Endometrial microvascular endothelial cells (primary cell): ENCODE measurements around the gene F5. TPM values are rescaled to one million over a fixed set of nuclear protein-coding genes. Genes with fewer than 3 reads are reported as not detected.
"Not testable (repeated sequence)": the region's sequence is repeated elsewhere in the genome, so short reads cannot be mapped to it uniquely, and the experiment has no call there.

Source experiments
- in situ Hi-C: cut with HindIII; loops from 2 replicates; pipeline ENCODE4 v1.10.0; 2017; ENCODE audit warnings: low sequenced_read_pairs, low pct_unique_long_range_greater_than_20kb; ENCODE audit errors: inconsistent ontology term
- total RNA-seq: library from RNA; depleted of rRNA; stranded (reverse); fragments of >200 nt; gene quantifications from one replicate; pipeline ENCODE4 v1.2.3, GENCODE V29; 2015; ENCODE audit errors: inconsistent ontology term

F5 gene
- total RNA-seq, 1 donor from 2014 or later = not detected

DNA sequence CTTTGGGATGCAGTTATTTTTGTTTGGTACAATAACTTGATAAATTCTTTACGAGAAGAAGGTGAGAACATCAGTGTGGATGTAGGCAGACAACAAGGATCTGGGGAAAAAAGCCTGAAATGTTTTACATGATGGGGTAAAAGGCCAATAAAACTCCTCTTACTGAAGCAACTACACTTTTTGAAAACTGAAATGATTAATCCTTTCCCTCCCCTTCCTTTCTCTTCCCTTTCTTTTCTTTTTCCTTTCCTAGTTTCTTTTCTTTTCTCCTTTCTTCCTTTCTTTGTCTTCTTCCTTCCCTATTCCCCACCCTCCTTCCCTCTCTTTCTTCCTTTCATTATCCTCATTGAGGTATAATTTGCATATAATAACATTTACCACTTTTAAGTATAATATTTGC, 24.6 kb downstream of the F5 start:
- in situ Hi-C loops = no loop called here

DNA sequence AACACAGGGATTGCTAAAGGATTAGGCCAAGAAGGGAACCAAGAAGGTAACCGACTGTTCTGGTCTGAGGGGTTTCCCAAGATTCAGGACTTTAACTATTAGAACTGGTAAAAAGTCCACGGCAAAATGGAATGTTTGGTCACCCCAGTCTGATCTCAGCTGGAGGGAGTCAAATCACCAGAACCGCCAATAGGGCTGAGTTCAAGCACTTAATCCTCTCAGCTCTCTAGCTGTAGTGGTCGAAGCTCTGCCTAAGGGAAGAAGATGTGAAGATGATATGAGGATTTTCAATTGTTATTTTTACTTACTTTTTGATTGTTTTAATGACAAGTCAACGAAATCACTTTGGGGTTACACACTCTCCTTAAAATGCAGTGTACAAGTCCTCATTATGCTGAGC, 29.1 kb downstream of the F5 start:
- in situ Hi-C loops = no loop called here

DNA sequence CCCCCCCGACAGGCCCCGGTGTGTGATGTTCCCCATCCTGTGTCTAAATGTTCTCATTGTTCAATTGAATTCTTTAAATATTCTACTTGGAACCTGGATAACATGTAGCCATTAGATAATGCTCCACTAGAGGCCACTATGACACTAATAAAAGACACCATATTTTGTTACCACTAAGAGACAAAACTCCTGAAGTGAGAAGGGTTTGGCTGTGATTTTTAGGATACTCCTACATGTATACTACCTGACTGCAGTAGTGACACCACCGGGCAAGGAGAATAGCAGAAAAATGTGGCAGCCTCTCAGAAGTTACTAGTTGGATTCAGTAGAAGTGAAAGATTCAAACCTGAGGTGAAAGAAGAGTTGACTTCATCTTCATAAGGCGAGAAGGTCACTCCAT, 36.0 kb downstream of the F5 start:
- in situ Hi-C loops = no loop called here

DNA sequence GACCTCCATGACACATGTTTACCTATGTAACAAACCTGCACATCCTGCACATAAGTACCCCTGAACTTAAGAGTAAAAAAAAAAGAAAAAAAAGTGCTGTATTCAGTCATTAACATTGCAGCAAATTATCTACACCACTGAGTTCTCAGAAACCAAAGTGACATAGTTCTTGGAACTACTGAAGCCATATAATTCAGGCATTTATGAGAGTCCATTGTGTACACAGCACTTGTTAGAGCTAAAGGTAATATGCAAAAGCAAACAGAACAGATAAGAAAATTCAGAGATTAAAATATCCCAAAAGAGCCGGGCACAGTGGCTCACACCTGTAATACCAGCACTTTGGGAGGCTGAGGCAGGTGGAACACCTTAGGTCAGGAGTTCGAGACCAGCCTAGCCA, 38.0 kb downstream of the F5 start:
- in situ Hi-C loops = no loop called here

DNA sequence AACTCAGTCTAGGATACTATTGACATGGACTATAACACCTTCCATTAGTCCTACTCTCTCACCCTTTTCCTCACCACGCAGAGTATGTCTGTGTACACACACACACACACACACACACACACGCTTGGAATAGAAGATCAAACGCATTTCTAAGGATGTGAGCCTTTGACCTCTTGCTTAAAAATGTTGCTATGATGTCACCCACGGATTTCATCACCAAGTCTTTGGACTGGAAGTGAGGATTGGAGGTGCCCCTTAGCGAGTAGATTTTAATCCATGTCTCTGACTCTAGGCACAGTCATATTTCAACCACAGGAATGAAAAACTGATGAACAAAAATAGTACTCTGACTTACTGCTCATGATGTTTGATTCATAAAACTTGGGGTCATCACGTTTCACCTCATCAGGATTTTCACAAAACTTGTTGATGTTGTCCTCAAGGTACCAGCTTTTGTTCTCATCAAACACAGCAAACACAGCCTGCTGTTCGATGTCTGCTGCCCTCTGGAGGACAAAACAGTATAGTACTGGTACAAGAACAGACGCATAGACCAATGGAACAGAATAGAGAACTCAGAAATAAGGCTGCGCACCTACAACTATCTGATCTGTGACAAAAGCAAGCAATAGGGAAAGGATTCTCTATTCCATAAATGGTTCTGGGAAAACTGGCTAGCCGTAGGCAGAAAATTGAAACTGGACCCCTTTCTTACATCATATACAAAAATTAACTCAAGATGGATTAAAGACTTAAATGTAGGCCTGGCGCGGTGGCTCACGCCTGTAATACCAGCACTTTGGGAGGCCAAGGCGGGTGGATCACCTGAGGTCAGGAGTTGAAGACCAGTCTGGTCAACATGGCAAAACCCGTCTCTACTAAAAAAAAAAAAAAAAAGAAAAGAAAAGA, 39.9 kb downstream of the F5 start:
- in situ Hi-C loops = no loop called here

DNA sequence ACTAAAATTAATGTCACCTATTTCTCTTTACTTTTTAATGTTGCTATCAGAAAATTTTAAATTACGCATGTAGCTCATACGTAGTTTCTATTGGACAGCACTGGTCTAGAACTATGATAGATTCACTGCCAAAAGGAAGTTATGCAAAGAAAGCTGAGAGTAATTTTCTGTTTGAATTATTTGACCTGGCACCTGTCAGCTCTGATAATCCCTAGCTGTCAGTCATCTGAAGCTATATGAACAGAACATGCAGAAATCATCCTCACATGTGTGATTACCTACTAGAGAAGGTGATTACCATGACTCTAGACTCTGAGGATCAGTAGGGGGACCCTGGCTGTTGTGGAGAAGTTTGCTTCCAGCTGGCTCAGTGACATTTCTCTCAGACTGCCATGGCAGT, 40.8 kb downstream of the F5 start:
- in situ Hi-C loops = no loop called here

DNA sequence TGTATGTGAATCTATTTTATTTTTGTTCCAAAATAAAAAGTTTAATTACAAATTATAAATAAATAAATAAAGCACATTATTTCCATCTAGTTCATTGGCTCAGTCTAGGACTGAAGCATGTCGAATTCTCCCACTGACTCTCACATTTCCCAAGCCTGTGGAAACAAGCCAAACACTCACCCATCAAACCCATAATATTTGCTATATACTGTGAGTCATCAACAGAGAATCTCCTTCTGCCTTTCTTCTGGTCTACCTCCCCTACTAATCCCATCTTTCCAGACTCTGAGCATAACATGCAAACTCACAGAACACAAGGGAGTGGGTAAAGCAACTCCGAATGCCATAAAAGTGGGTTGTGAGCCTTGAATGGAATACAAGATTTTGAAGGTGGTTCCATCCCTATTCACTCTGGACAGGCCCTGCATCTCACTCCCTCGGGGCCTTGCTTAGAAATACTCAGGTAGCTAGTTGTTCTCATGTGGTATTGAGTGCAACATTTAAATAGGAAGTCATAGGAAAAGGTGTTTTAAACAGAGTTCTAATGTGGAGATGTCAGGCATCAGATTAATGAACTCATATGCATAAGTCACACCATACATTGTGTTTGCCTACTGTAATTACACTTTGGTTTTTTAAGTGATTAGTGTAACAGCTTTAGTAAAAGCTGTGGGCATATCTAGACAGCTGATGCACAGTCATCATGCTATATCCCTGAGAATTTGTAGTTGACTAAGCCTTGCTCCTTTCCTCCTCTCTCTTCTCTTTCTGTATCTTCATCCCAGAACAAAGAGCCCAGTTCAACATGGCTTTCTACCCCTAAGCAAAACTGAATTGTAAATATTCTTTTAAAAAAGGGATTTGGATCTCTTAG, 47.0 kb downstream of the F5 start:
- in situ Hi-C loops = no loop called here

DNA sequence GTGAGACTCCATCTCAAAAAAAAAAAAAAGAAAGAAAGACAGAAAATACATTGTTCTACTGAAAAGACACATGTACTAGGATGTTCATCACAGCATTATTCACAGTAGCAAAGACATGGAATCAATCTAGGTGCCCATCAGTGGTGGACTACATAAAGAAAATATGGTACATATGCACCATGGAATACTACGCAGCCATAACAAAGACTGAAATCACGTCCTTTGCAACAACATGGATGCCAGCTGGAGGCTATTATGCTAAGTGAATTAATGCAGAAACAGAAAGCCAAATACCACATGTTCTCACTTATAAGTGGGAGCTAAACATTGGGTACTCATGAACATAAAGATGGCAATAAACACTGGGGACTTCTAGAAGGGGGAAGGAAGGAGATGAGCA, 51.6 kb downstream of the F5 start:
- in situ Hi-C loops = no loop called here

DNA sequence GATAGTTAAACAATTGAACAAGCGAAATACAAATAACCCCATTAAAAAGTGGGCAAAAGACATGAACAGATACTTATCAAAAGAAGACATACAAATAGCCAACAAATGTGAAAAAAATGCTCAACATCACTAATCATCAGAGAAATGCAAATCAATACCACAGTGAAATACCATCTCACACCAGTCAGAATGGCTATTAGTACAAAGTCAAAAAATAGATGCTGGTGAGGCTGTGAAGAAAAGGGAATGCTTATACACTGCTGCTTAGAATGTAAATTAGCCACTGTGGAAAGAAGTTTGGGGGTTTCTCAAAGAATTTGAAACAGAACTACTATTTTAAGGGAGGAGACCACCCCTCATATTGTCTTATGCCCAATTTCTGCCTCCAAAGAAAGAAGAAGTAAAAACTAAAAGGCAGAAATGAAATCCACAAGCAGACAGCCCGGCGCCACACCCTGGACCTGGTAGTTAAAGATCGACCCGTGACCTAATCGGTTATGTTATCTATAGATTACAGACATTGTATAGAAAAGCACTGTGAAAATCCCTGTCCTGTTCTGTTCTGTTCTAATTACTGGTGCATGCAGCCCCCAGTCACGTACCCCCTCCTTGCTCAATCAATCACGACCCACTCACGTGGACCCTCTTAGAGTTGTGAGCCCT, 52.6 kb downstream of the F5 start:
- in situ Hi-C loops = not testable (repeated sequence)

DNA sequence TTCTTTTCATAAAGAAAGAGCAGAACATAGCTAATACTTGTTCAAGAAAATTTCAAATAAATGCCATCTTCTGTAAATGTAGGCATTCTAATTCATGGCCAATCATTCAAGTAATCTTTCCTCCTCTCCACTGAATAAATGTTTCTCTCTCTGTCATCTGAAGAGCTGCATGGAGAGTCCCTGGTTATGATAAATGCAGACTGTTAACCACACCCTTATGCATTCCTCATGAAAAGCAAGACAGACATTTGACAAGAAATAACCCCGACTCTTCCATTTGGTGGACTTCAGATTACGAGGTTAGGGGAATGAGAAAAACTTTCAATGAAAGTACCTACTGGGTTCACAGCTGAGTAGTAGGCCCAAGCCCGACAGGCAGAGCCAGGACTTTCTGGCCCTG, 55.8 kb downstream of the F5 start:
- in situ Hi-C loops = no loop called here

DNA sequence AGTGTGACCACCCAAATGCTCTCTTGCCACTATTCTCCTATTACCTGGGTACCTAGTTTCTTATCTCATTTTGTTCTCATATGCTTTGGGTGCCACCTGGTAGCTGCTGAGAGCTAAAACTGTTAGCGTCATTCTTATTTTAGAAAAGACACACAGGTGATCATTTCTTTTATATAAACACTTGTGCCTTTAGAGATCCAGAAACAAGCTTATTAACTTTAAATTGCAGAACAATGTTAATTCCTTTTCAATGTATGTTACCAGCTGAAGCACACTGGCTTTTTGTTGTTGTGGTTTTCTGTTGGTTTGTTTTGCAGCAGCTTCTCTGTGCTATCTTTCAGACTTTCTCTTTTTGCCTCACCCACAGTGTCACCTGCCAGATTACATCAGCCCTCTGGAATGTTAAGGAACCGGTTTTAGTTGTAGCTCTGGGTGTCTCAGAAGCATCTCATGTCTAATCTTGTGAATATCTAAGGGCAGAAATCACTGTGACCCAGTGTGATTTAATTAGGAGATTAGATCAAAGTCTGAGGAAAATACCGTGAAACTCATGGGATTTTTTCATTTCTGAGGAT, 57.1 kb downstream of the F5 start:
- in situ Hi-C loops = no loop called here

DNA sequence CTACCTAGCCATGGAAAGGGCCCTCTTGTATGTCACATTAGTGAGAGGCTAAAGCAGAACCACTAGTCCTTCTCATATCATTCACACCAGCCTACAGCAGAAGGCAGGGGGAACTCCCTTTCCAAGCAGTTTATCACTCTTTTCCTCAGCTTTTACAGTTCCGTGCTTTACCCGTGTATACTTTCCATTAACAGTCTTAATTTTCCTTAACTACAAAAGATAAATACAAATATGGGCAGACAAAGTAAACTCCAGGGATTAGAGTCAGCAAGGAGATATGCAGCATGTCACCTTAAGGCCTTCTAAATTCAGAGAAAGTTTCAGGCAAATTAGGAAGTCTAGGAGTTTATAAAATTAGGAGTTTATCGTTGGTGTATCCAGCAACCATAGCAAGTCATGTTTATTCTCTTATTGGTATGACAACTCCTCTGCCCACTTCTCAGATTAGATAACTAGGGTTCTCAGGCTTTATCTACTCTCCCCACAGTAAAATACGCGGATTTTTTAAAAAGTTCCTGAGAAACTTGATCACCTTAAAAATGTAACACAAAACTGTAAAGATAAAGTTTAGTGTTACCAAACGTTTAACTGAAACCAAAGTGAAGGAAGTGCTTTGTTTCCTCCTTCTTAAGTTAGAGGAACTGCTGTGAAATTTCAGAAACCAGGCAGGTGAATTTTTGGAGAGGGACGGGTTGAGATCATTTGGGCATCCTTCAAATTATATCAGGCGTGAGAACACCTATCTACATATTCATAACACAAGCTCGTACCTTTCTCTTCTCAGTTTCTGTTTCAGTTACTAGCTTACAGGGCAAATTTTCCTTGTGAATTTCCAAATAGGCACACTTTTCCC, 57.8 kb downstream of the F5 start:
- in situ Hi-C loops = no loop called here

DNA sequence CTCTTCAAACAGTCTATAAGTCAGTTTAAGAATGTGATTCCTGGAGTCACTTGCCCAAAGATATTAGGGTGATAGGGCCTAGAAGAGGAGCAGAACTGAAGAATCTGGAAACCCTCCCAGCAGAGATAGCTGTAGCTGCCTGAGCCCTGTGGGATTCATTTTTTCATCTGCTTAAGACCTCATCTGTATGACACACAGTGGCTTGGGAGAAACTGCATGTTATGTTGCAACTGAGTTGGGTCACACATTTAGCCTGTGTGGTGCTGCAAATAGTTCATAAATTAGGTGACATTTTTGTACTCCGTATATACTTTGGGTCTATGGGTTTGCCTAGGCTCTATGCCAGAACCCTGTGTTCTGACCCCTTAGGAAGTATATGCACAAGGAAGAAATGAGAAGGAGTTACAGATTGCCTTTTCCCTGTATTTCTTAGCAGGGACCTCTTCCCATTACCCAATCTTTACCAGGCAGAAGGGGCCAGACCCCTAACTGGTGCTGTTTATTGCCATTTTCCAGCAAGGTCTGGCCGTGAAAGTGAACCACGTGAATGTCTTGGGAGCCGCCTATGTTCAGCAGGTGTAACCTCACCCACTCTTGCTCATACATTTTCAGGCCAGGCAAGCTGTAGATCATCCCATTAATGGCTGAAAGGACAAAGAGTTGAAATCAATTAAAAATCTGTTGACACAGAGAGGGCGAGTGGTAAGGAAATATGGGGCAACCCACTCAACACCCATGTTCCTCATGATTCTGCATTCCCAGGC, 58.6 kb downstream of the F5 start:
- in situ Hi-C loops = no loop called here

DNA sequence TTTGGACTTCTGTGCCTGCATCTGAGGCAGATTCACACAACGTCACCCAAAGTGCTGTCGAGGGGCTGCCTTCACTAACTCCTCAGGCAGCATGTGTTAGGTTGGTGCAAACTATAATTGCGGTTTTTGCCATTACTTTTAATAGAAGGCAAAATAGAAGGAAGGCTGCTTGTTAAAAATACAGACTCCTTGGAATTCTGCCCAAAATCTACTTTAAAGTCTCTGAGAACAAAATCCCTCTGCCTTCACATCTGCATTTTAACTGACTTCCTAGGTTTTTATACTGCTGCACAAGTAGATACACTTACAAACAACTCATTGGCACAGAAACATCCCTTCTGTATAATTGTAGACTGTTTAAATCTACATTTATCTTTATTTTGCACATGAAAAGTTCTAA, 59.3 kb downstream of the F5 start:
- in situ Hi-C loops = no loop called here

DNA sequence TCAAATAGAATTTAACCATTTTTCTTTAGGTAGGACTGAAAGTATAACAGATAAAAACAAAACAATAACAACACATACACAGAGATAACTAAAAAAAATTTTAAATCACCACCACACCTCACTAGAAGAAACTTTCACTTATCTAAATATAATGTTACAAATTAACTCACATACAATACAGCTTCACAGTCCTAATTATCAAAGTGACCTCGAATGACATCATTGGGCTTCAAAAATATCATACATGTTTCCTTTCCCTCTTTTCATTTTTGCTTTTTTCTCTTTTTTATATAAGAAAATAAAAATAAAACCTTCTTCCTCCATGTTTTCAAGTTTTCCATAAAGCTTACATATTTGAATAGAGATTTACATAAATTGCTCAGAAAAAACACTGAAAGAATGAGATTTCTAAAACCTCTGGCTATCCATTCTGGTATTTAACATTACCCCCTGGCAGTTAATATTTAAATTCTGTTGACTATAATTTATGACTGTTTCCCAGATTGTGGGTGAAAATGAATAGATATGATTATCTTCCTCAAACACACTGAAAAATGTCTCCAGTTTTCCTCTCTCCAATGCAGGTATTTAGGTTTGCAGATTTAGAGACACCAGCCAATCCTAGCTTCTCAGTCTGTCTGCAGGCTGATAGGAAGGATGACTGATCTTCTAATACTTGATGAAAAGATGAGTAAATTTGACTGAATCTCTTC, 60.0 kb downstream of the F5 start:
- in situ Hi-C loops = no loop called here

DNA sequence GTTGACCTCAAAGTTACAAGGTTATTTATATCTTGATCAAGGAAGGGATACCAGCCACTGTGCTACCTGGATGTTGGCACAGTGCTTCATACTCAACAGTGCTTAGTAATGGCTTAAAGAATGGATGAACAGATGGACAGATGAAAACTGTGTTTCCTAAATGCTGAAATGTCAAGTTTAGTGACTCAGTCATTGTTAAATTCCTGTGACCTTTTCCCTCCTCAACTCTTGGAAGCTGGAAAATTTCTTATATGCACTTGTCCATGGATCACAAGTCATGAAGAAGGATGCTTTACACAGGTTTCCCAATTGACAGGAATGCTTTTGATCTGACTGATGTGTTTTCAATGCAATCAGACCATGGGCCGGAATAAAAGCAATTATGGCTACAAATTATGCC, 60.9 kb downstream of the F5 start:
- in situ Hi-C loops = no loop called here

DNA sequence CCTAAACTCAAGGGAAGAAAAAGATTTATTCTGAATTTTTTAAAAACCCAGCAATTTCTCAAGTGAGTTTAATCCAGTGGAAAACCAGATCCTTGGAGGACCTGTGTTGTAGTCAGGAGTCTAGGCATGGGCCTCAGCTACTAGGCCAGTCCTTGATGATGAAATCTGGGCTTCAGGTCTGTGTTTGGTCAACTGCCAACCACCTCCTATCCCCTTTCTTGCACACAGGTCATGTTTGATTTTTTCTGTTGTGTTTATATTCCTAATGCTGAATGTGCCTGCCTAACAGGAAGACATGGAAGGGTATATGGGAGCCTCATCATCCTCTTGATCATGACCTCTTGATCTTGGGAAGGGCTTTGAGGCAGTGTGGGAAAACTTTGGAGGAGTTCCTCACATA, 62.4 kb downstream of the F5 start:
- in situ Hi-C loops = no loop called here
